ENCODE measurements around the gene CHRM1. TPM values are rescaled to one million over a fixed set of nuclear protein-coding genes. Genes with fewer than 3 reads are reported as not detected.

CHRM1 gene
- total RNA-seq, 6 experiments from 2014 or later = not detected

Small RNA genes lying within 50 kb of the gene (small RNA-seq; reads per million reads assigned to genes)
- 0 reads per million in 2 experiments for gene RN7SL259P

Other genes with a start within 250 kb of the CHRM1 start
- gene UQCC3, start 249.7 kb downstream of the CHRM1 start, total RNA-seq = 1 to 10 TPM; 4.0 to 6.3 (median 5.3) TPM
- 1 to 10 TPM; 2.7 to 6.5 (median 3.7) TPM for gene LBHD1, start 249.1 kb downstream of the CHRM1 start, total RNA-seq
- 10 to 100 TPM; 24.7 to 41.9 (median 28.0) TPM for gene UBXN1, start 242.3 kb downstream of the CHRM1 start, total RNA-seq
- under 1 TPM in 1 of 6 experiments, not detected in 5; 0.12 TPM for gene LRRN4CL, start 231.8 kb downstream of the CHRM1 start, total RNA-seq
- gene BSCL2, start 213.9 kb downstream of the CHRM1 start, total RNA-seq = 10 to 100 TPM; 18.8 to 41.4 (median 34.3) TPM
- gene GNG3, start 213.7 kb downstream of the CHRM1 start, total RNA-seq = not detected
- gene HNRNPUL2, start 193.9 kb downstream of the CHRM1 start, total RNA-seq = 10 to 100 TPM in 4 of 6 experiments, 1 to 10 TPM in 2; 7.9 to 17.1 (median 13.3) TPM
- gene TTC9C, start 192.9 kb downstream of the CHRM1 start, total RNA-seq = 10 to 100 TPM in 3 of 6 experiments, 1 to 10 TPM in 3; 8.5 to 13.3 (median 10.6) TPM
- gene ZBTB3, start 167.2 kb downstream of the CHRM1 start, total RNA-seq = 1 to 10 TPM; 3.4 to 7.1 (median 4.7) TPM
- 10 to 100 TPM; 23.8 to 37.4 (median 26.6) TPM for gene POLR2G, start 159.8 kb downstream of the CHRM1 start, total RNA-seq
- gene TAF6L, start 150.0 kb downstream of the CHRM1 start, total RNA-seq = 10 to 100 TPM; 11.9 to 19.3 (median 16.0) TPM
- gene TMEM179B, start 134.0 kb downstream of the CHRM1 start, total RNA-seq = 10 to 100 TPM; 23.9 to 47.6 (median 29.1) TPM
- gene TMEM223, start 129.4 kb downstream of the CHRM1 start, total RNA-seq = 10 to 100 TPM in 2 of 6 experiments, 1 to 10 TPM in 4; 6.6 to 26.4 (median 8.2) TPM
- gene NXF1, start 115.9 kb downstream of the CHRM1 start, total RNA-seq = 10 to 100 TPM; 24.7 to 42.9 (median 32.3) TPM
- 10 to 100 TPM; 22.1 to 27.8 (median 24.6) TPM for gene STX5, start 89.3 kb downstream of the CHRM1 start, total RNA-seq
- gene TEX54, start 88.5 kb downstream of the CHRM1 start, total RNA-seq = not detected
- 10 to 100 TPM; 17.6 to 30.6 (median 24.3) TPM for gene WDR74, start 81.8 kb downstream of the CHRM1 start, total RNA-seq
- 100 to 1,000 TPM in 1 of 6 experiments, 10 to 100 TPM in 5; 39.8 to 106 (median 63.0) TPM for gene SLC3A2, start 40.5 kb downstream of the CHRM1 start, total RNA-seq
- not detected for gene SLC22A6, start 63.6 kb upstream of the CHRM1 start, total RNA-seq
- not detected for gene SLC22A8, start 94.5 kb upstream of the CHRM1 start, total RNA-seq
- under 1 TPM in 4 of 6 experiments, not detected in 2; 0.11 to 0.25 (median 0.16) TPM for gene SLC22A24, start 222.9 kb upstream of the CHRM1 start, total RNA-seq